ENCODE measurements around the gene CA6.
A peak's percentile ranks its signal among the peaks of the same experiment; 100 is the strongest.

- TF ChIP-seq, protein P1, sequence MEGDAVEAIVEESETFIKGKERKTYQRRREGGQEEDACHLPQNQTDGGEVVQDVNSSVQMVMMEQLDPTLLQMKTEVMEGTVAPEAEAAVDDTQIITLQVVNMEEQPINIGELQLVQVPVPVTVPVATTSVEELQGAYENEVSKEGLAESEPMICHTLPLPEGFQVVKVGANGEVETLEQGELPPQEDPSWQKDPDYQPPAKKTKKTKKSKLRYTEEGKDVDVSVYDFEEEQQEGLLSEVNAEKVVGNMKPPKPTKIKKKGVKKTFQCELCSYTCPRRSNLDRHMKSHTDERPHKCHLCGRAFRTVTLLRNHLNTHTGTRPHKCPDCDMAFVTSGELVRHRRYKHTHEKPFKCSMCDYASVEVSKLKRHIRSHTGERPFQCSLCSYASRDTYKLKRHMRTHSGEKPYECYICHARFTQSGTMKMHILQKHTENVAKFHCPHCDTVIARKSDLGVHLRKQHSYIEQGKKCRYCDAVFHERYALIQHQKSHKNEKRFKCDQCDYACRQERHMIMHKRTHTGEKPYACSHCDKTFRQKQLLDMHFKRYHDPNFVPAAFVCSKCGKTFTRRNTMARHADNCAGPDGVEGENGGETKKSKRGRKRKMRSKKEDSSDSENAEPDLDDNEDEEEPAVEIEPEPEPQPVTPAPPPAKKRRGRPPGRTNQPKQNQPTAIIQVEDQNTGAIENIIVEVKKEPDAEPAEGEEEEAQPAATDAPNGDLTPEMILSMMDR (IDR thresholded peaks at IDR 0.05): peak; percentile 49
- TF ChIP-seq ZFX (IDR thresholded peaks at IDR 0.05; ENCODE audit: borderline replicate concordance): no peak
Observed at GRCh38 chr1:9009438-9010370, 64.0 kb downstream of the CA6 start.

All from 22Rv1 (cell line).